GM12874 (cell line): ENCODE data around the gene GYG2.

Experiments
- CTCF ChIP-seq: IDR thresholded peaks from 2 replicates; pipeline ENCODE4 v1.5.1; 2011; ENCODE audit warnings: low read depth, mild to moderate bottlenecking, control low read depth, low read length, moderate library complexity; ENCODE audit not compliant: insufficient read depth

Gene GYG2

GRCh38 chrX:2913118-2913517, 84.4 kb downstream of the GYG2 start:
- no peak for TF ChIP-seq CTCF

- no peak for TF ChIP-seq CTCF
These were observed 89.0 kb downstream of the GYG2 start for GRCh38 chrX:2917767-2918166.

GRCh38 chrX:2921193-2921592, 92.5 kb downstream of the GYG2 start:
- no peak for TF ChIP-seq CTCF

- TF ChIP-seq CTCF, result no peak
These were observed 93.0 kb downstream of the GYG2 start for GRCh38 chrX:2921750-2922149.

GRCh38 chrX:2924151-2924550, 95.4 kb downstream of the GYG2 start:
- no peak for TF ChIP-seq CTCF

GRCh38 chrX:2926664-2927275, 98.0 kb downstream of the GYG2 start:
- TF ChIP-seq CTCF, result no peak

- no peak for TF ChIP-seq CTCF
These were observed 99.5 kb downstream of the GYG2 start for GRCh38 chrX:2928191-2928582.
